ENCODE data around the gene VAT1L. TPM values are rescaled to one million over a fixed set of nuclear protein-coding genes. Genes with fewer than 3 reads are reported as not detected.

VAT1L gene
- total RNA-seq, 2 donors from 2014 or later: 0.53 to 4.1 TPM

GRCh38 chr16:77739559-77739892 lies 48.8 kb upstream of the VAT1L start:
- H3K9ac ChIP-seq (ENCODE audit: extremely low read depth, low read length, poor library complexity, severe bottlenecking): no peak overlapping the region
- no peak overlapping the region for H3K27ac Mint-ChIP-seq
- peaks cover 8% of the 10 kb centered on the region for H3K9me3 Mint-ChIP-seq
- peaks cover 5% of the 10 kb centered on the region for H3K9me3 ChIP-seq (ENCODE audit: control insufficient read depth, low read length)
- H3K27ac ChIP-seq (ENCODE audit: low read depth, low read length): no peak overlapping the region
- H3K4me1 ChIP-seq (ENCODE audit: control insufficient read depth, insufficient read depth, low read length): no peaks in the 10 kb centered on the region
- H3K4me1 Mint-ChIP-seq: no peaks in the 10 kb centered on the region
- no peak for DNase-seq
- no peak for TF ChIP-seq CTCF (conservative IDR thresholded peaks at IDR 0.05)
- H3K36me3 Mint-ChIP-seq (ENCODE audit: low read depth): peaks cover 3% of the 10 kb centered on the region
- 95% methylated on average over 1 of the region's 1 CpG; no CpG with 5 or more reads in 1 of the 2 experiments for WGBS, 2 experiments (ENCODE audit: insufficient coverage in 1 of 2, insufficient read length in 1 of 2)
- H3K4me3 ChIP-seq (ENCODE audit: low read length): no peak overlapping the region
- H3K27me3 ChIP-seq (ENCODE audit: control insufficient read depth, insufficient read depth, low read length, poor library complexity, severe bottlenecking): no peaks in the 10 kb centered on the region
- no peaks in the 10 kb centered on the region for H3K27me3 Mint-ChIP-seq (ENCODE audit: insufficient read depth)
- H3K4me3 Mint-ChIP-seq: no peak overlapping the region
- H3K36me3 ChIP-seq (ENCODE audit: control insufficient read depth, insufficient read depth, low read length): no peaks in the 10 kb centered on the region

GRCh38 chr16:77744141-77744540 lies 44.2 kb upstream of the VAT1L start:
- TF ChIP-seq CTCF (conservative IDR thresholded peaks at IDR 0.05): no peak
- Histone ChIP-seq H3K4me3 (ENCODE audit: low read length) (no peak overlapping the region), H3K27me3 (ENCODE audit: control insufficient read depth, insufficient read depth, low read length, poor library complexity, severe bottlenecking) (no peaks in the 10 kb centered on the region), H3K27ac (ENCODE audit: low read depth, low read length) (no peak overlapping the region), H3K9ac (ENCODE audit: extremely low read depth, low read length, poor library complexity, severe bottlenecking) (no peak overlapping the region), H3K9me3 (ENCODE audit: control insufficient read depth, low read length) (no peaks in the 10 kb centered on the region), H3K36me3 (ENCODE audit: control insufficient read depth, insufficient read depth, low read length) (no peaks in the 10 kb centered on the region), H3K4me1 (ENCODE audit: control insufficient read depth, insufficient read depth, low read length) (no peaks in the 10 kb centered on the region)
- 87 to 94% methylated on average over 4 of the region's 4 CpGs for WGBS, 2 experiments (ENCODE audit: insufficient coverage in 1 of 2, insufficient read length in 1 of 2)
- DNase-seq: no peak
- Mint-ChIP-seq H3K27ac (no peak overlapping the region), H3K4me3 (no peak overlapping the region), H3K4me1 (no peaks in the 10 kb centered on the region), H3K36me3 (ENCODE audit: low read depth) (no peaks in the 10 kb centered on the region), H3K9me3 (no peaks in the 10 kb centered on the region), H3K27me3 (ENCODE audit: insufficient read depth) (no peaks in the 10 kb centered on the region)

- no peak overlapping the region for H3K27ac ChIP-seq (ENCODE audit: low read depth, low read length)
- Mint-ChIP-seq H3K36me3 (ENCODE audit: low read depth) (no peaks in the 10 kb centered on the region), H3K4me3 (no peak overlapping the region), H3K27ac (no peak overlapping the region), H3K27me3 (ENCODE audit: insufficient read depth) (no peaks in the 10 kb centered on the region), H3K4me1 (no peaks in the 10 kb centered on the region), H3K9me3 (no peaks in the 10 kb centered on the region)
- H3K9me3 ChIP-seq (ENCODE audit: control insufficient read depth, low read length): no peaks in the 10 kb centered on the region
- DNase-seq: no peak
- 100% methylated on average over 1 of the region's 1 CpG; no CpG with 5 or more reads in 1 of the 2 experiments for WGBS, 2 experiments (ENCODE audit: insufficient coverage in 1 of 2, insufficient read length in 1 of 2)
- no peak overlapping the region for H3K4me3 ChIP-seq (ENCODE audit: low read length)
- no peak for TF ChIP-seq CTCF (conservative IDR thresholded peaks at IDR 0.05)
- no peaks in the 10 kb centered on the region for H3K27me3 ChIP-seq (ENCODE audit: control insufficient read depth, insufficient read depth, low read length, poor library complexity, severe bottlenecking)
- no peak overlapping the region for H3K9ac ChIP-seq (ENCODE audit: extremely low read depth, low read length, poor library complexity, severe bottlenecking)
- H3K4me1 ChIP-seq (ENCODE audit: control insufficient read depth, insufficient read depth, low read length): no peaks in the 10 kb centered on the region
- H3K36me3 ChIP-seq (ENCODE audit: control insufficient read depth, insufficient read depth, low read length): no peaks in the 10 kb centered on the region
These were observed 42.4 kb upstream of the VAT1L start for GRCh38 chr16:77745972-77746371.

Measured in endodermal cell (in vitro differentiated cells).